ENCODE data around the gene GRN.

The GRN gene

DNA sequence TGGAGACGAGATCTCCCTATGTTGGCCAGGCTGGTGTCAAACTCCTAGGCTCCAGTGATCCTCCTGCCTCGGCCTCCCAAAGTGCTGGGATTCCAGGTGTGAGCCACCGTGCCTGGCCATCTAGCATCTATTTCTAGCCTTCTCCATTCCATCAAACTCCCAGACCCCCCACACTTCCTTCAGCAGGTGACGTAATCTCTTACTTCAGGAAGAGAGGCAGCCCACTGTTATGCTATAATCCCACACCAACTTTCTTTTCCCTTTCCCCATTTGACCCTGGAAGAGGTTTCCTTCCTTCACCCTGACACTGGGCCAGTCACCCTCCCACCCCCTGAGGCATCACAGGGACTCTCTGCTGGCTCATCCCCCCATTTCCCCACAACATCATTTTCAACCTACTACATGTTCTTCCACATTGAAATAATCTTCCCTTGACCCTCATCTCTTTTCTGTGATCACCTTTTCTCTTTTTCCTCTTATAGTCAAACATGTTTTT is 36.8 kb downstream of the GRN start:
- Histone ChIP-seq H3K27me3 (replicated peaks; ENCODE audit: control insufficient read depth, insufficient read depth, low read length, poor library complexity, severe bottlenecking) (peaks cover 7% of the 10 kb centered on the region), H3K4me3 (ENCODE audit: insufficient read depth, low read depth, low read length, poor library complexity, severe bottlenecking) (no peak overlapping the region), H3K4me1 (ENCODE audit: control insufficient read depth, insufficient read depth, low read length, poor library complexity, severe bottlenecking) (peaks cover 17% of the 10 kb centered on the region), H3K9me3 (ENCODE audit: control insufficient read depth, low read length) (no peaks in the 10 kb centered on the region), H3K27ac (ENCODE audit: insufficient read depth, low read length, poor library complexity, severe bottlenecking) (no peak overlapping the region), H3K36me3 (ENCODE audit: control insufficient read depth, insufficient read depth, low read length) (no peaks in the 10 kb centered on the region)
- DNase-seq: no peak

DNA sequence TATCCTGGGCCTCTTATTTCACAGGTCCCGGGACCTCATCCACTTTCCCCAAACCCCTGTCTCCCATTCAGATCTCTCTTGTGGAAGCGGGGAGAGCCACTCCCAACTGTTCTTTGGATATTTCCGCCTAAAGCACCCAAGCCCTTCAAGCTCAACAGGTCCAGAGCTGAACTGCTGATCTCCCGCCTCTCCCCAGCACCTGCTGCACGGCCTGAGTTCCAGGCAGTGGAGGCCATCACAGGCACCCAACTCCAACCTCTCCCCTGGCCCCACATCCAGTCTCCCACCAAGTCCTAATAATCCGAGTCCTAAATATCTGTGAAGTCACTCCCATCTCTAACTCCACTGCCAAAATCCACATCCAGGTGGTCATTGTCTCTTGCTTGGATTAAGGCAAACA is 37.8 kb downstream of the GRN start:
- no peak overlapping the region for H3K4me3 ChIP-seq (ENCODE audit: insufficient read depth, low read depth, low read length, poor library complexity, severe bottlenecking)
- no peaks in the 10 kb centered on the region for H3K36me3 ChIP-seq (ENCODE audit: control insufficient read depth, insufficient read depth, low read length)
- H3K27me3 ChIP-seq (replicated peaks; ENCODE audit: control insufficient read depth, insufficient read depth, low read length, poor library complexity, severe bottlenecking): peaks cover 7% of the 10 kb centered on the region
- no peaks in the 10 kb centered on the region for H3K9me3 ChIP-seq (ENCODE audit: control insufficient read depth, low read length)
- no peak for DNase-seq
- no peak overlapping the region for H3K27ac ChIP-seq (ENCODE audit: insufficient read depth, low read length, poor library complexity, severe bottlenecking)
- H3K4me1 ChIP-seq (ENCODE audit: control insufficient read depth, insufficient read depth, low read length, poor library complexity, severe bottlenecking): peaks cover 17% of the 10 kb centered on the region

DNA sequence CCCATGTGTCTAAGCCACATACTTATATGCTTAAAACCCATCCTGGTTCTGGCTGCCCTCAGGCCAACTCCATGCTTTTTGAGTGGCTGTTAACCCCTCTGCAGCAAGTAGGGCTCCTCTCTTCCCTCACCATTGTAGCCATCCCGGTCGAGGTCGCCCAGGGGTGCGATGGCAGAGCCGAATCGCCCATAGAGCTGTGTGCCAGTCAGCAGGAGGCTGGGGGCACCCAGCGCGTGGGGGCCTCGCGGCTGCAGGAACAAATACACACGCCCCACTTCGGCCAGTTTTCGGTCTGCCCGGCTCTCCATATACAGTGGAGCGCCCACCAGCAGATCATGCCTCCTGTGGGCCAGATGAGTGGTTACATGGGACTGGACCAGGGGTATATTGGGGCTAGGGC is 38.3 kb downstream of the GRN start:
- no peak for DNase-seq
- Histone ChIP-seq H3K4me3 (ENCODE audit: insufficient read depth, low read depth, low read length, poor library complexity, severe bottlenecking) (no peak overlapping the region), H3K27me3 (replicated peaks; ENCODE audit: control insufficient read depth, insufficient read depth, low read length, poor library complexity, severe bottlenecking) (peaks cover 7% of the 10 kb centered on the region)

DNA sequence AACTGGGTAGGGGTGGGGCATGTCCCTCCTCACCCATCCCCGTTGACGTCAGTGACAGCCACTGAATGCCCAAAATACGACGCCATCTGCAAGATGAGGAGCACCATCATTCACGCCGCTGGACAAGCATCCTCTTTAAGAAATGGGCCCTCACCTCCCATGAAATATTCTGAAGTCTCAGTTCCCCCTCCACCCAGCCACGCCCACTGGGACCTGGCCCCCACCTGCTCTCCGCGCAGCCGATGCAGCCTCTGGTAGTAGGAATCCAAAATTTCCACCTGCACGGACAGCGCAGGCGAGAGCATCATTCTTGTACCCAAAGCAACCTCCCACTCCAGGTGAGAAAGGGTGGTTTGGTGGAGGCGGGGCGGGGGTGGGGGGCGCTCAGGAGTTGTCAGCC is 38.8 kb downstream of the GRN start:
- no peak for DNase-seq
- peaks cover 17% of the 10 kb centered on the region for H3K4me1 ChIP-seq (ENCODE audit: control insufficient read depth, insufficient read depth, low read length, poor library complexity, severe bottlenecking)
- no peaks in the 10 kb centered on the region for H3K36me3 ChIP-seq (ENCODE audit: control insufficient read depth, insufficient read depth, low read length)
- no peaks in the 10 kb centered on the region for H3K9me3 ChIP-seq (ENCODE audit: control insufficient read depth, low read length)
- H3K27me3 ChIP-seq (replicated peaks; ENCODE audit: control insufficient read depth, insufficient read depth, low read length, poor library complexity, severe bottlenecking): peaks cover 7% of the 10 kb centered on the region
- no peak overlapping the region for H3K27ac ChIP-seq (ENCODE audit: insufficient read depth, low read length, poor library complexity, severe bottlenecking)
- H3K4me3 ChIP-seq (ENCODE audit: insufficient read depth, low read depth, low read length, poor library complexity, severe bottlenecking): no peak overlapping the region

More for the DNA sequence above, 38.3 kb downstream of the GRN start:
- H3K9me3 ChIP-seq (ENCODE audit: control insufficient read depth, low read length): no peaks in the 10 kb centered on the region
- no peak overlapping the region for H3K27ac ChIP-seq (ENCODE audit: insufficient read depth, low read length, poor library complexity, severe bottlenecking)
- H3K4me1 ChIP-seq (ENCODE audit: control insufficient read depth, insufficient read depth, low read length, poor library complexity, severe bottlenecking): peaks cover 17% of the 10 kb centered on the region
- H3K36me3 ChIP-seq (ENCODE audit: control insufficient read depth, insufficient read depth, low read length): no peaks in the 10 kb centered on the region

DNA sequence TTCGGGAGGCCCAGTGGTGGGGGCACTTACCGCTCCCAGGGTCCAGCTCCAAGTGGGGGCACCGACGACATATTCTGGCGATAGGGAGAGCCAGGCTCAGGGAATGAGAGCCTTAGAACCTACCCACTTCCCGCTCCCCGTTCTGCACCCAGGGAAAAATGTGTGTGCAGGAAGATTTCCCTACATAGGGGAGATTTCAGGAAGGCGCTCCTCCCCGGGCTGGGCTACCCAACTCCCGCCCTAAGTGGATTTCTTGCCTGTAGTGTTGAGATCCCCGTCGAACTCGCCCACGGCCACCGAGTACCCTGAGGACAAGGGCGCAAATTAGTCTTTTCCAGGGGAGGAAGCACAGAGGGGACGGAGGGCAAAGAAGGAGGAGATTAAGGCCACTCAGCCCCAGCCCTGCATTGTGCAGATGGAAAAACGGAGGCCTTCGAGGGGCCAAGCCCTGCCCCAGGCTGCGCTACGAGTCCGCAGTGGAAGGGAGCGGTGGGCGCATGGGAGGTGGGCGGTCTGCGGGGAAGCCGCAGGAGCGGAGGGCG is 39.2 kb downstream of the GRN start:
- H3K36me3 ChIP-seq (ENCODE audit: control insufficient read depth, insufficient read depth, low read length): no peaks in the 10 kb centered on the region
- no peak for DNase-seq
- H3K9me3 ChIP-seq (ENCODE audit: control insufficient read depth, low read length): no peaks in the 10 kb centered on the region
- no peak overlapping the region for H3K4me3 ChIP-seq (ENCODE audit: insufficient read depth, low read depth, low read length, poor library complexity, severe bottlenecking)
- H3K27me3 ChIP-seq (replicated peaks; ENCODE audit: control insufficient read depth, insufficient read depth, low read length, poor library complexity, severe bottlenecking): peaks cover 7% of the 10 kb centered on the region
- H3K27ac ChIP-seq (ENCODE audit: insufficient read depth, low read length, poor library complexity, severe bottlenecking): no peak overlapping the region
- peaks cover 17% of the 10 kb centered on the region for H3K4me1 ChIP-seq (ENCODE audit: control insufficient read depth, insufficient read depth, low read length, poor library complexity, severe bottlenecking)

DNA sequence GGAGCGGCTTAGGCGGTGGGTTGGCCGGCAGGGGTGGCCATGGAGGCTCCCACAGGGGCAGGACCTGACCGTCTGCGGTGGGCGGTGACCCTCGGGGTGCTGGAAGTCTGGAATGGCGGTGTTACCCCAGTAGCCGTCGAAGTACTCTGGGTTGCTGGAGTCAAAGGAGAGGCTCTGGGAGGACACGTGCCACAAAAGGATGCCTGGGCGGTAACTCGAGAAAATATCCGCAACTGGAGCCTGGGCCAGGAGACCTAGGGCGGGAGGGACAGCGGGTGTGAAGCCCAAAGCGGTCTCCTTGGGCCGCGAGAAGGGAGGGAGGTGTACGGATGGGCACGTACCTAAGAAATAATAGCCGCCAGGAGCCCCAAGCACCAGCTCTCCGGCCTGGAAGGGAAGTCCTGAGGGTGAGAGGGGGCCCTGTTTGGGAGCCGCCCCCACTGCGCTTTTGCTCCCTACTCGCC is 39.8 kb downstream of the GRN start:
- DNase-seq: no peak
- no peaks in the 10 kb centered on the region for H3K36me3 ChIP-seq (ENCODE audit: control insufficient read depth, insufficient read depth, low read length)
- peaks cover 17% of the 10 kb centered on the region for H3K4me1 ChIP-seq (ENCODE audit: control insufficient read depth, insufficient read depth, low read length, poor library complexity, severe bottlenecking)
- H3K27ac ChIP-seq (ENCODE audit: insufficient read depth, low read length, poor library complexity, severe bottlenecking): no peak overlapping the region
- H3K9me3 ChIP-seq (ENCODE audit: control insufficient read depth, low read length): no peaks in the 10 kb centered on the region
- peak overlapping the region; percentile 55 for H3K4me3 ChIP-seq (ENCODE audit: insufficient read depth, low read depth, low read length, poor library complexity, severe bottlenecking)
- peaks cover 7% of the 10 kb centered on the region for H3K27me3 ChIP-seq (replicated peaks; ENCODE audit: control insufficient read depth, insufficient read depth, low read length, poor library complexity, severe bottlenecking)

DNA sequence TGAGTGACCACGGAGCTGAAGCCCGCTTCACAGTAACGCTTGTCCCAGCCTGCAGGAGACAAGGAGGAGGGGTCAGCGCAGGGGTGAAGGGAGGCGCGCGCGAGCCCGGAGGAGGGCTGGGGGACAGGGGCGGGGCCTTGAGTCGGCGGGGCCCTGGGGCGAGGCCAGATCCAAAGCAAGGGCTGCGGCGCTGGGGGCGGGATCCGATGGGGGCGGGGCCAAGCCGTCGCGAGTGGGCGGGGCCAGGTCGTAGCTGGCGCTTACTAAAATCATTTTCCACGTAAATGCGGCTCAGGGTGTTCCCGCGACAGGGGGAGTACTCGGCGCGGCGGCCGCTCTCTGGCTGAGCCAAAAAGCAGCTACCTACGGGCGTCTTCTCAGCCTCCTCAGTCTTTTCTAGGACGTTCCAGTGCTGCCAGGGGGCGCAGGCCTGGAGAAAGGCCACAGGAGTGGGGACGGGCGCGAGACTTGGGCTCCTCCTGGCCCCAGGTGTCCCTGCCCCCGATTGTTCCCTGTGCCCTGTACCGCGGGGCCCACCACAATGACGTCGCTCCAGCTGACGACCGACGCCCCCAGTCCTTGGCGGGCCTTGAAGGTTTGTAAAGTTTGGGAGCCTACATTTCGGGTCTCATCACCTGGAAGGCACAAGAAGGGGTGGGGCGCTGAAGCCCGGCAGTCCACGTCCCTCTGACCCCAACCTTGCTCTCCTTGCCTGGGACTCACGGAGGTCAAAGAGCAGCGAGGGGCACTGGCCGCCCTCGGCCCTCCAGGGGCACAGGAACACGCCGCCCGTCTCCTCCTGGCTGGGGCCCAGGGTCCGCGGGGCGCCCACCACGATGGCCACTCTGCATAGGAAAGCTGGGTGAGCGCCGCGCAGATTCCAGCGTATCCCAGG is 40.4 kb downstream of the GRN start:
- Histone ChIP-seq H3K36me3 (ENCODE audit: control insufficient read depth, insufficient read depth, low read length) (no peaks in the 10 kb centered on the region), H3K27me3 (replicated peaks; ENCODE audit: control insufficient read depth, insufficient read depth, low read length, poor library complexity, severe bottlenecking) (peaks cover 7% of the 10 kb centered on the region), H3K27ac (ENCODE audit: insufficient read depth, low read length, poor library complexity, severe bottlenecking) (peak overlapping the region; percentile 32), H3K4me1 (ENCODE audit: control insufficient read depth, insufficient read depth, low read length, poor library complexity, severe bottlenecking) (peaks cover 17% of the 10 kb centered on the region), H3K4me3 (ENCODE audit: insufficient read depth, low read depth, low read length, poor library complexity, severe bottlenecking) (peak overlapping the region; percentile 55), H3K9me3 (ENCODE audit: control insufficient read depth, low read length) (no peaks in the 10 kb centered on the region)
- peak; percentile 72 to 75 (median 74) for DNase-seq

DNA sequence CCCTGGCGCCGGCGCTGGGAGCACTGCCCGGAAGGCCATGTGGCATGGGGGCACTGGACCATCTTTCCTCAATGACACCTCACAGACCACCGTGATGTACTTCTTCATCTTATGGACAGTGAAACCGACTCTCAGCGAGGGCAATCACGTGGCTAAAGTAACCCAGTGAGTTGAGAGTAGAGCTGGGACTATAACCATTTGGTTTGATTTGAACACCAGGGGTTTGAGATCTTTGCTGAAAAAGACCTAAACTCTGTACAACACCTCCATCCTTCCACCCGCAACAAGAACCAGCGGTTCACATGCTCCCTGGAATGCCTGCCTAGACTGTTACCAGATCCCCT is 41.1 kb downstream of the GRN start:
- Histone ChIP-seq H3K27me3 (replicated peaks; ENCODE audit: control insufficient read depth, insufficient read depth, low read length, poor library complexity, severe bottlenecking) (peaks cover 7% of the 10 kb centered on the region), H3K4me1 (ENCODE audit: control insufficient read depth, insufficient read depth, low read length, poor library complexity, severe bottlenecking) (peaks cover 17% of the 10 kb centered on the region), H3K27ac (ENCODE audit: insufficient read depth, low read length, poor library complexity, severe bottlenecking) (no peak overlapping the region), H3K9me3 (ENCODE audit: control insufficient read depth, low read length) (no peaks in the 10 kb centered on the region), H3K36me3 (ENCODE audit: control insufficient read depth, insufficient read depth, low read length) (no peaks in the 10 kb centered on the region), H3K4me3 (ENCODE audit: insufficient read depth, low read depth, low read length, poor library complexity, severe bottlenecking) (peak overlapping the region; percentile 55)
- no peak for DNase-seq

DNA sequence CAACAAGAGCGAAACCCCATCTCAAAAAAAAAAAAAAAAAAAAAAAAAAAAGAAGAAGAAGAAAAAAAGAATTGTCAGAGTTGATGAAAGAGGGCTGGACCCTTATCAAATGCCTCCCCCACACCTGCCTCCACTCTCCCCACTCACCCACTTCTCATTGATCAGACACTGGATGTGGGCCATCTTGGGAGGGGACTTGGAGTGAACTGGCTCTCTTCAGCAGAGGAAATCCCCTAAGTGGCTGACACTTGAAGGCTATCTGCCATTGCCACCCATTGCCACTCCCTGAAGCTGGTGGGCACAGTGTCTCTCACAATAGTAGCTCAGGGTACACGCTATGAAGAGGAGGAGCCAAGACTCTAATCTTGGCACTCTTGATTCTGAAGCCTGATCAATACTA is 42.7 kb downstream of the GRN start:
- Histone ChIP-seq H3K4me3 (ENCODE audit: insufficient read depth, low read depth, low read length, poor library complexity, severe bottlenecking) (no peak overlapping the region), H3K27ac (ENCODE audit: insufficient read depth, low read length, poor library complexity, severe bottlenecking) (no peak overlapping the region), H3K27me3 (replicated peaks; ENCODE audit: control insufficient read depth, insufficient read depth, low read length, poor library complexity, severe bottlenecking) (peaks cover 7% of the 10 kb centered on the region), H3K9me3 (ENCODE audit: control insufficient read depth, low read length) (no peaks in the 10 kb centered on the region), H3K4me1 (ENCODE audit: control insufficient read depth, insufficient read depth, low read length, poor library complexity, severe bottlenecking) (peaks cover 17% of the 10 kb centered on the region), H3K36me3 (ENCODE audit: control insufficient read depth, insufficient read depth, low read length) (no peaks in the 10 kb centered on the region)
- DNase-seq: no peak

DNA sequence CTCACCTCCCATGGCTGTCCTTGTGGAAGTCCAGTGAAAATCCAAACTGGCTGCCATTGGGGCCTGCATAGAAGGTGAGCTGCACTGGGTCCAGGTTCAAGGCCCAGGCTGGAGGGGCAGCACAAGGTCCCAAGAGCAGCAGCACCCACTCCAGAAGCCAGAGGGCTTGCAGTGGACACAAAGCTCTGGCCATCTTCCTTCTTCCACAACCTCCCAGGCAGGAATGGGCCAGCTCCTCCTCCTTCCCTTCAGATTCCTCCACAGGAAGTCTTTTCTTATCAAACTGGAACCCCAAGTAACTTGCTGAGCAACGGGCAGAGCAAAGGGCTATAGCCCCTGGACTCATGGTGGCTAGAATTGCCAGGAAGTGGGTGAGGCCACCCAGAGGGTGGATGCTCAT is 44.2 kb downstream of the GRN start, which contains the start of gene ITGA2B:
Gene ITGA2B, minus strand, starts transcription at position 369 of the 400 bp plus-strand sequence. Its CDS starts 176 bp downstream, at position 193.
- H3K27ac ChIP-seq (ENCODE audit: insufficient read depth, low read length, poor library complexity, severe bottlenecking): no peak within 1 kb of the TSS
- no peak within 1 kb of the TSS for H3K4me3 ChIP-seq (ENCODE audit: insufficient read depth, low read depth, low read length, poor library complexity, severe bottlenecking)

More for the DNA sequence above, 44.2 kb downstream of the GRN start, which contains the start of gene ITGA2B:
- H3K36me3 ChIP-seq (ENCODE audit: control insufficient read depth, insufficient read depth, low read length): no peaks in the 10 kb centered on the region
- no peak for DNase-seq
- H3K27me3 ChIP-seq (replicated peaks; ENCODE audit: control insufficient read depth, insufficient read depth, low read length, poor library complexity, severe bottlenecking): peaks cover 7% of the 10 kb centered on the region
- H3K4me1 ChIP-seq (ENCODE audit: control insufficient read depth, insufficient read depth, low read length, poor library complexity, severe bottlenecking): peaks cover 17% of the 10 kb centered on the region
- no peaks in the 10 kb centered on the region for H3K9me3 ChIP-seq (ENCODE audit: control insufficient read depth, low read length)
